AG08396 (cell line): Measurements from ENCODE around the gene HIVEP1.

ENCODE experiments used
- DNase-seq: peaks from one replicate; pipeline ENCODE4 v3.0.0; 2012; ENCODE audit warnings: low spot score, mixed read lengths

HIVEP1 gene

DNA sequence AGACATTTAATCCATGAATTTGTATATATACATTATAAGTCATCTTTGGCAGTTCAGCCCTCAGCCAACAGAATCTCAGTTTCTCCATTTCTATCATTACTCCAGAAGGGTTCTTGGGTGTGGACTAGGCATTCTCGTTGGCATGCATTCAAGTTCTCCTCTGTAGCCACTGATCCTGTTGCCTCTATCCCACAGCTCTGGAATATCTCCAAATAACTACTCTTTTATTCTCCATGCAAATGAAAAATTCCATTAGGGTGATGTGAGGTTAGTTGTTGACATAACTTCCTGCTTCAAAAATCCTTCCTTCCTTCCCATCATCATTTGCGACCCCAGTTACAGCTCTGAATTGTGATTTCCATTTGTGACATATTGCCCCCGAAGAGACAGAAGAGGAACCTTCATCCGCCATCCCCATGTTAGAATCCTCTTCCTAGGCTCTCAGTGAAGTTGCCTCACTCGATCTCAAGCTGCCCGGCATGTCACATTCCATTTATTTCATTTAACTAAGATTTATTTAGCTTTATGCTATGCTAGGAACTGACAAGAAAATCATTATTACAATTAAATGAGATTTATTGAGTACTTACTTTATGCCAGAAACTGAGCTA is 184.3 kb downstream of the HIVEP1 start:
- peak; percentile 19 for DNase-seq

DNA sequence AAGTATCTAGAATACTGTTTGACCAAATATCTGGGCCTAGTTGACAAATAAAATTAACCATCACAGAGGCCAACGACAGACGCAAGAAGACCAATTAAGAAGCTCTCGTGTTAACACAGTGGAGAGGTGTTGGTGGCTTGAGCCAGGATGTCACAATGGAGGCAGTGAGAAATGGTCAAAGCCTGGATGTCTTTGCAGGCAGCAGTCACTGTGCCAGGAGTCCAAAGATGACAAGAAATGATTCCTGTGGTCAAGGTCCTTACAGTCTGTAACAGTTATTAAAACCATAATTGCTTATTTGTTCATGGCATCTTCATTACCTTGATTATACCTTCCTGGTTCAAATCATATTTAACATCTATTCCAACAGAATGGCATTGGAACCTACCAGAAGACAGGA is 186.7 kb downstream of the HIVEP1 start:
- no peak for DNase-seq

DNA sequence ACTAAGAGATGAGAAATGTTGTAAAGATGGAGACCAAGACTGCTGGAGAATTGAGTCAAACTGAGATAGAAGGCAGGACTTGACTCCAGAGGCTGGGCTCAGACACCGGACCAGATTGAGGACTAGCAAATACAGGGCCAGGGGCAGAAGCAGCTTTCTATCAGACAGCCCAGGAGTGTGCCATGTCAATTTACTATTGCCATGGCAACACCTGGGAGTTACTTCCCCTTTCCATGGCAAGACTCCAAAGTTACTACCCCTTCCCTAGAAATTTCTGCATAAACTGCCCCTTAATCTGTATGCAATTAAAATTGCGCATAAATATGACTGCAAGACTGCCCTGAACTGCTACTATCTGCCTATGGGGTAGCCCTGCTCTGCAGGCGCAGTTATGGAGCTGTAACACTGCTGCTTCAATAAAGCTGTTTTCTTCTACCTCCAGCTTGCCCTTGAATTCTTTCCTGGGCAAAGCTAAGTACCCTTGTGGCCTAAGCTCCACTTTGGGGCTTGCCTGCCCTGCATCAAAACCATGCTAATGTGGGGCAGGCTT is 188.0 kb downstream of the HIVEP1 start:
- DNase-seq, result no peak

DNA sequence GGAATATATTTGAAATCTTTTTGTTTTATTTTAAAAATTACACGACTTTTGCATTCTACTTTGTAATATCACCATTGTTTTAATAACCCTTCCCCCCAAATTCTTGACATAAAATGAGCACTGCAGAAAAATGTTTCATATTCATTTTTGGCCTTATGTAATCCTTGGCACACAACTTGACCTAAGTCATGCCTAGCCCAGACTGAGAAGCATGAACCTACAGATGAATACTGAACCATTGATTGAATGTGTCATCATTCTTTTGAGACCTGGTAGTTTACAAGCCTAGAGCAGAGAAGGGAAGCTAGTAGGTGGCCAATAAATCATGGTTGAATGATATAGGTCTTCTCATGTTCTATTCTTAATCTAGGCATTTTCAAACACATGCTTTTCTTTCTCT is 188.6 kb downstream of the HIVEP1 start:
- DNase-seq, result no peak

DNA sequence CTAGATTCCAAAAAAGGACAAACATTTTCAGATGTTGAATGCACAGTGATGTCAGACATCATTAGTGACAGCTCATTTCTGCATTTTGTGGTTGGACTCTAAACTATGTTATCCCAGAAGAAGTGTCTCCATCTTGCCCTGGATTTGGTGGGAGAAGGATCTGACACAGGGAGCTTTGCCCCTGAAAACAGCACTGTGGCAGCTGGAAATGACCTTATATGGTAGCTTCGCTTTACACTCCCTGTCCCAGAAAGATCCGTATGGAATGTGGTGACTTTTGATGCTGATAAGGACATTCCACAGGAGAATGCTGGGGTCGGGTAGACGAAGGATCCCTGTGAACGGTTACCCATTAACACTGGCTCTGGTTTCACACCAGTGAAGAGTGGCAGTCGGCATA is 190.9 kb downstream of the HIVEP1 start:
- DNase-seq, result no peak

DNA sequence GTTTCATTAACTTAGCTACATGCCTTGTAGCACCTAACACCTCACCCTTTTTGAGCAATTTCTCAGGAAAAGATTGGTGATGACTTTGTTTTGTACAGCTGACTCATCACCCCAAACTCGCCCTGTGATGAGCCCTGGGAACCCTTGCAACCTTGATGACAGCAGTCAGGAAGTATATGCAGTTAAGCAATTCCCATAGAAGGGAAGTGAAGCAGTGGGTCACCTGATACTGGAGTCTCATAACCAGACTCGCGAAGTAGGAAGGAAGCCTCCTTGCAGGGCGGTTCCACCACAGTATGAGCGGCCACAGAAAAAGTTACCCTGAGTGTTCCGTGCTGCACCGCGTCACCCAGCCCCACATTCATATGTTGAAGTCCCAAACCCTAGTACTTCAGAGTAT is 196.1 kb downstream of the HIVEP1 start:
- DNase-seq, result no peak

DNA sequence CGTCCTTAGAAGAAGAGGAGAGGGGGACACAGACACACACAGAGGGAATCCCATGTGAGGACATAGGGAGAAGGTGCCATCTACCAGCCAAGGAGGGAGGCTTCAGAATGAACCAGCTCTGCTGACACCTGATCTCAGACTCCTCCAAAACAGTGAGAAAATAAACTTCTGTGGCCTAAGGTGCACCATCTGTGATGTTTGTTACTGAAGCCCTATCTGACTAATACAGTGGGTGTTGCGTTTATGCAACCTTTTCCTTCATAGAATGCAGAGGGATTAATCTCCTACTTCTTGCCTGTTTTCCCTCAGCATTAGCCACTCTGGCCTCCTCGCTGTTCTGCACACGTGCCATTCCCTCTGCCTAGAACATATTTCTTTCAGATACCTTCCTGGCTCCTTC is 196.6 kb downstream of the HIVEP1 start:
- DNase-seq, result no peak
